GM23338 (cell line): Measurements from ENCODE around the gene B3GALT5. TPM values are rescaled to one million over a fixed set of nuclear protein-coding genes. Genes with fewer than 3 reads are reported as not detected.

Experiments
- ATAC-seq: fragments of 200-7000 bp; cut with Tn5 transposase; 3 replicates; pipeline ENCODE4 v1.9.1; 2020
- DNase-seq: peaks from one replicate; pipeline ENCODE4 v3.0.0-alpha.2; 2015; ENCODE audit warnings: low spot score
- H2AFZ ChIP-seq: fragments of 200-600 bp; sonication (generic); 2 replicates; pipeline ENCODE4 v1.8.0; 2016; ENCODE audit warnings: antibody characterized with exemption, mild to moderate bottlenecking, moderate library complexity
- H3F3A ChIP-seq: fragments of 200-600 bp; sonication (generic); replicated peaks from 2 replicates; pipeline ENCODE4 v1.8.0; 2017; ENCODE audit warnings: antibody characterized with exemption, mixed run types, low read depth
- H3K27ac ChIP-seq: fragments of 200-600 bp; sonication (generic); 2 replicates; pipeline ENCODE4 v1.6.1; 2016; ENCODE audit warnings: low read depth
- H3K27me3 ChIP-seq: fragments of 200-600 bp; sonication (generic); 2 replicates; pipeline ENCODE4 v1.8.0; 2016; ENCODE audit warnings: mild to moderate bottlenecking, mixed run types, moderate library complexity; ENCODE audit not compliant: insufficient read depth
- H3K36me3 ChIP-seq: fragments of 200-600 bp; sonication (generic); 2 replicates; pipeline ENCODE4 v1.8.0; 2016; ENCODE audit warnings: mild to moderate bottlenecking; ENCODE audit not compliant: insufficient read depth
- H3K4me1 ChIP-seq: fragments of 200-600 bp; sonication (generic); 2 replicates; pipeline ENCODE4 v1.8.0; 2016; ENCODE audit warnings: mild to moderate bottlenecking, moderate library complexity; ENCODE audit not compliant: insufficient read depth
- H3K4me2 ChIP-seq: fragments of 200-600 bp; sonication (generic); 2 replicates; pipeline ENCODE4 v1.7.1; 2017; ENCODE audit warnings: mixed run types
- H3K4me3 ChIP-seq: fragments of 200-600 bp; sonication (generic); 2 replicates; pipeline ENCODE4 v1.6.1; 2016; ENCODE audit warnings: mixed run types
- H3K79me2 ChIP-seq: fragments of 200-600 bp; sonication (generic); replicated peaks from 2 replicates; pipeline ENCODE4 v1.8.0; 2017; ENCODE audit warnings: mild to moderate bottlenecking; ENCODE audit not compliant: insufficient read depth
- H3K9me2 ChIP-seq: fragments of 200-600 bp; sonication (generic); 2 replicates; pipeline ENCODE4 v1.8.0; 2017; ENCODE audit not compliant: insufficient read depth
- H4K20me1 ChIP-seq: fragments of 200-600 bp; sonication (generic); replicated peaks from 2 replicates; pipeline ENCODE4 v1.8.0; 2017; ENCODE audit warnings: mild to moderate bottlenecking; ENCODE audit not compliant: insufficient read depth
- H3K27ac Mint-ChIP-seq: 2 replicates; pipeline ENCODE4 v1.8.0; 2020; ENCODE audit warnings: inconsistent platforms, mild to moderate bottlenecking, moderate library complexity, mixed read lengths
- H3K27me3 Mint-ChIP-seq: 3 replicates; pipeline ENCODE4 v1.8.0; 2022; ENCODE audit warnings: low read depth, mild to moderate bottlenecking, moderate library complexity, mixed read lengths, inconsistent platforms; ENCODE audit not compliant: insufficient read depth, poor library complexity
- H3K36me3 Mint-ChIP-seq: 3 replicates; pipeline ENCODE4 v1.8.0; 2021; ENCODE audit warnings: low read depth, mild to moderate bottlenecking, inconsistent platforms, moderate library complexity, mixed read lengths
- H3K4me1 Mint-ChIP-seq: 3 replicates; pipeline ENCODE4 v1.8.0; 2020; ENCODE audit warnings: mild to moderate bottlenecking, inconsistent platforms, mixed read lengths
- H3K4me3 Mint-ChIP-seq: 3 replicates; pipeline ENCODE4 v1.8.0; 2021; ENCODE audit warnings: moderate library complexity, mild to moderate bottlenecking, inconsistent platforms, mixed read lengths
- H3K9me3 Mint-ChIP-seq: 3 replicates; pipeline ENCODE4 v1.8.0; 2020; ENCODE audit warnings: moderate library complexity, mild to moderate bottlenecking, inconsistent platforms, mixed read lengths
- CREB1 ChIP-seq: fragments of 250-450 bp; sonication (Bioruptor Pico); IDR thresholded peaks from 2 replicates; pipeline ENCODE4 v1.5.0; 2020; ENCODE audit warnings: low read depth, mild to moderate bottlenecking, moderate library complexity
- CTCF ChIP-seq, 2 experiments: fragments of 200-600 bp in 1 of 2; sonication (generic) in 1 of 2; conservative IDR thresholded peaks; 2 replicates each; pipeline versions ENCODE4 v1.5.1 to v1.6.1; 2016 to 2017; ENCODE audit warnings: antibody characterized with exemption in 2 of 2, low read depth in 2 of 2, mild to moderate bottlenecking in 2 of 2, moderate library complexity in 1 of 2
- ETS1 ChIP-seq: IDR thresholded peaks from 2 replicates; pipeline ENCODE4 v1.6.1; 2016; ENCODE audit warnings: antibody characterized with exemption
- EZH2 ChIP-seq: fragments of 200-600 bp; sonication (generic); IDR thresholded peaks from one replicate; pipeline ENCODE4 v1.8.0; 2017; ENCODE audit warnings: antibody characterized with exemption, mild to moderate bottlenecking, low read depth; ENCODE audit not compliant: unreplicated experiment
- EZH2phosphoT487 ChIP-seq: fragments of 200-600 bp; sonication (generic); IDR thresholded peaks from one replicate; pipeline ENCODE4 v1.8.1; 2018; ENCODE audit warnings: antibody characterized with exemption; ENCODE audit not compliant: unreplicated experiment
- REST ChIP-seq: IDR thresholded peaks from one replicate; pipeline ENCODE4 v1.6.1; 2018; ENCODE audit warnings: antibody characterized with exemption; ENCODE audit not compliant: unreplicated experiment
- ZNF114 ChIP-seq: fragments of 250-450 bp; sonication (Bioruptor Pico); IDR thresholded peaks from 2 replicates; pipeline ENCODE4 v1.5.0; 2020; ENCODE audit warnings: mild to moderate bottlenecking, moderate library complexity
- ZNF331 ChIP-seq: fragments of 250-450 bp; sonication (Bioruptor Pico); IDR thresholded peaks from 2 replicates; pipeline ENCODE4 v1.5.0; 2020; ENCODE audit warnings: low read depth, mild to moderate bottlenecking, moderate library complexity
- ZNF462 ChIP-seq: fragments of 250-450 bp; sonication (Bioruptor Pico); IDR thresholded peaks from 2 replicates; pipeline ENCODE4 v1.5.0; 2020; ENCODE audit warnings: mild to moderate bottlenecking, moderate library complexity
- polyA plus RNA-seq: library from polyadenylated mRNA; unstranded; fragments of >200 nt; fragmentation: Nextera tagmentation; extraction: Ambion mirVana; gene quantifications from 2 replicates; pipeline ENCODE4 v1.2.1, GENCODE V29; 2016
- total RNA-seq: library from RNA; depleted of rRNA; stranded (reverse); fragments of >200 nt; shearing (Covaris generic); gene quantifications from 2 replicates; pipeline ENCODE4 v1.2.3, GENCODE V29; 2014

The B3GALT5 gene
- total and polyA plus RNA-seq, 2 experiments from 2014 or later: 6.2 to 37.5 TPM

- Histone ChIP-seq H3K9me2 (no peaks in the 10 kb centered on the region), H3F3A (peaks cover 4% of the 10 kb centered on the region; the same call in 1 of the 2 replicates), H3K27me3 (no peaks in the 10 kb centered on the region), H3K4me3 (no peak overlapping the region), H3K27ac (no peak overlapping the region), H3K79me2 (peaks cover 26% of the 10 kb centered on the region), H3K4me2 (no peak overlapping the region), H4K20me1 (peaks cover 3% of the 10 kb centered on the region), H3K36me3 (peaks cover 14% of the 10 kb centered on the region), H2AFZ (no peak overlapping the region), H3K4me1 (peaks cover 7% of the 10 kb centered on the region; the same call in 1 of the 2 replicates)
- TF ChIP-seq CREB1 (CRISPR knock-in tag): no peak
- no peak for ATAC-seq
- Mint-ChIP-seq H3K9me3 (no peaks in the 10 kb centered on the region), H3K27ac (no peak overlapping the region), H3K4me1 (peaks cover 14% of the 10 kb centered on the region), H3K4me3 (no peak overlapping the region), H3K27me3 (no peaks in the 10 kb centered on the region), H3K36me3 (peaks cover 81% of the 10 kb centered on the region)
- no peak for DNase-seq
Measured at GRCh38 chr21:39655589-39655988, 42.8 kb downstream of the B3GALT5 start.

GRCh38 chr21:39656209-39656608 lies 43.5 kb downstream of the B3GALT5 start:
- H3K4me2 ChIP-seq: no peak overlapping the region
- Mint-ChIP-seq H3K36me3 (peaks cover 82% of the 10 kb centered on the region), H3K4me1 (peaks cover 14% of the 10 kb centered on the region), H3K4me3 (no peak overlapping the region), H3K27me3 (peaks cover 1% of the 10 kb centered on the region), H3K27ac (peak overlapping the region; percentile 54; the same call in 1 of the 2 replicates), H3K9me3 (no peaks in the 10 kb centered on the region)
- H3K4me1 ChIP-seq: peaks cover 7% of the 10 kb centered on the region; the same call in 1 of the 2 replicates
- H3K36me3 ChIP-seq: peaks cover 15% of the 10 kb centered on the region
- H3K79me2 ChIP-seq: peaks cover 26% of the 10 kb centered on the region
- H3K27me3 ChIP-seq: no peaks in the 10 kb centered on the region
- H3K4me3 ChIP-seq: no peak overlapping the region
- no peak for ATAC-seq
- H4K20me1 ChIP-seq: peaks cover 3% of the 10 kb centered on the region
- H3K27ac ChIP-seq: no peak overlapping the region
- peaks cover 4% of the 10 kb centered on the region; the same call in 1 of the 2 replicates for H3F3A ChIP-seq
- no peak for DNase-seq
- H3K9me2 ChIP-seq: no peaks in the 10 kb centered on the region
- H2AFZ ChIP-seq: no peak overlapping the region
- no peak for TF ChIP-seq EZH2phosphoT487
- TF ChIP-seq ZNF114 (CRISPR knock-in tag): no peak
- no peak for TF ChIP-seq ZNF462
- no peak for TF ChIP-seq REST
- TF ChIP-seq ZNF331 (CRISPR knock-in tag): no peak
- TF ChIP-seq EZH2: no peak
- no peak for TF ChIP-seq CTCF (conservative IDR thresholded peaks at IDR 0.05; ENCODE audit: low read depth in 2 of 2)
- no peak for TF ChIP-seq CREB1 (CRISPR knock-in tag)
- no peak for TF ChIP-seq ETS1
